Measurements from ENCODE around the gene ADD3.

- TF ChIP-seq ESRRA (CRISPR knock-in tag; IDR thresholded peaks at IDR 0.05; ENCODE audit: borderline replicate concordance): no peak
- TF ChIP-seq CTCF (IDR thresholded peaks at IDR 0.05): no peak
- no peak for TF ChIP-seq CREM (CRISPR knock-in tag; IDR thresholded peaks at IDR 0.05)
- no peak for TF ChIP-seq FOXP4 (CRISPR knock-in tag; IDR thresholded peaks at IDR 0.05)
- no peak for TF ChIP-seq SMAD4 (CRISPR knock-in tag; IDR thresholded peaks at IDR 0.05)
Observed at GRCh38 chr10:110007161-110007700, 553 bp upstream of the ADD3 start.

Measured in WTC11 (cell line).